Measurements from ENCODE around the gene UGT2B28.
"Not testable (repeated sequence)": the region's sequence is repeated elsewhere in the genome, so short reads cannot be mapped to it uniquely, and the experiment has no call there.

UGT2B28 gene
- total RNA-seq = 0 reads per million in 3 donors

GRCh38 chr4:69280081-69280480 is at the start of gene UGT2B28:
Gene UGT2B28 (plus strand): TSS chr4:69280475. CDS start chr4:69280501, 26 bp downstream.
- not testable (repeated sequence) for H3K36me3 ChIP-seq (ENCODE audit: control insufficient read depth, insufficient read depth, low read length); H3K27me3 ChIP-seq (replicated peaks; ENCODE audit: control insufficient read depth, insufficient read depth, low read length, poor library complexity, severe bottlenecking); H3K9me3 ChIP-seq (ENCODE audit: control insufficient read depth, low read length); H3K4me3 ChIP-seq (ENCODE audit: insufficient read depth, low read depth, low read length, poor library complexity, severe bottlenecking); DNase-seq; H3K27ac ChIP-seq (ENCODE audit: insufficient read depth, low read length, poor library complexity, severe bottlenecking); H3K4me1 ChIP-seq (ENCODE audit: control insufficient read depth, insufficient read depth, low read length, poor library complexity, severe bottlenecking)

- Histone ChIP-seq H3K27me3 (replicated peaks; ENCODE audit: control insufficient read depth, insufficient read depth, low read length, poor library complexity, severe bottlenecking) (no peaks in the 10 kb centered on the region), H3K9me3 (ENCODE audit: control insufficient read depth, low read length) (no peaks in the 10 kb centered on the region), H3K4me1 (ENCODE audit: control insufficient read depth, insufficient read depth, low read length, poor library complexity, severe bottlenecking) (no peaks in the 10 kb centered on the region), H3K36me3 (ENCODE audit: control insufficient read depth, insufficient read depth, low read length) (no peaks in the 10 kb centered on the region), H3K4me3 (ENCODE audit: insufficient read depth, low read depth, low read length, poor library complexity, severe bottlenecking) (no peak overlapping the region), H3K27ac (ENCODE audit: insufficient read depth, low read length, poor library complexity, severe bottlenecking) (no peak overlapping the region)
- DNase-seq = no peak
Observed at GRCh38 chr4:69239092-69239491, 41.2 kb upstream of the UGT2B28 start.

- no peaks in the 10 kb centered on the region for H3K9me3 ChIP-seq (ENCODE audit: control insufficient read depth, low read length)
- no peak for DNase-seq
- no peak overlapping the region for H3K27ac ChIP-seq (ENCODE audit: insufficient read depth, low read length, poor library complexity, severe bottlenecking)
- no peak overlapping the region for H3K4me3 ChIP-seq (ENCODE audit: insufficient read depth, low read depth, low read length, poor library complexity, severe bottlenecking)
- no peaks in the 10 kb centered on the region for H3K4me1 ChIP-seq (ENCODE audit: control insufficient read depth, insufficient read depth, low read length, poor library complexity, severe bottlenecking)
- H3K36me3 ChIP-seq (ENCODE audit: control insufficient read depth, insufficient read depth, low read length) = no peaks in the 10 kb centered on the region
- H3K27me3 ChIP-seq (replicated peaks; ENCODE audit: control insufficient read depth, insufficient read depth, low read length, poor library complexity, severe bottlenecking) = no peaks in the 10 kb centered on the region
Observed at GRCh38 chr4:69239557-69240168, 40.6 kb upstream of the UGT2B28 start.

- not testable (repeated sequence) for H3K4me1 ChIP-seq (ENCODE audit: control insufficient read depth, insufficient read depth, low read length, poor library complexity, severe bottlenecking); DNase-seq; H3K9me3 ChIP-seq (ENCODE audit: control insufficient read depth, low read length)
Observed at GRCh38 chr4:69240787-69241186, 39.5 kb upstream of the UGT2B28 start.

GRCh38 chr4:69241746-69242145 is 38.5 kb upstream of the UGT2B28 start:
- H3K4me3 ChIP-seq (ENCODE audit: insufficient read depth, low read depth, low read length, poor library complexity, severe bottlenecking); H3K4me1 ChIP-seq (ENCODE audit: control insufficient read depth, insufficient read depth, low read length, poor library complexity, severe bottlenecking); H3K27me3 ChIP-seq (replicated peaks; ENCODE audit: control insufficient read depth, insufficient read depth, low read length, poor library complexity, severe bottlenecking); H3K27ac ChIP-seq (ENCODE audit: insufficient read depth, low read length, poor library complexity, severe bottlenecking); DNase-seq; H3K9me3 ChIP-seq (ENCODE audit: control insufficient read depth, low read length); H3K36me3 ChIP-seq (ENCODE audit: control insufficient read depth, insufficient read depth, low read length): not testable (repeated sequence)

More at GRCh38 chr4:69240787-69241186, 39.5 kb upstream of the UGT2B28 start:
- H3K27me3 ChIP-seq (replicated peaks; ENCODE audit: control insufficient read depth, insufficient read depth, low read length, poor library complexity, severe bottlenecking); H3K36me3 ChIP-seq (ENCODE audit: control insufficient read depth, insufficient read depth, low read length); H3K4me3 ChIP-seq (ENCODE audit: insufficient read depth, low read depth, low read length, poor library complexity, severe bottlenecking); H3K27ac ChIP-seq (ENCODE audit: insufficient read depth, low read length, poor library complexity, severe bottlenecking): not testable (repeated sequence)

- not testable (repeated sequence) for H3K27me3 ChIP-seq (replicated peaks; ENCODE audit: control insufficient read depth, insufficient read depth, low read length, poor library complexity, severe bottlenecking); H3K27ac ChIP-seq (ENCODE audit: insufficient read depth, low read length, poor library complexity, severe bottlenecking); H3K9me3 ChIP-seq (ENCODE audit: control insufficient read depth, low read length); DNase-seq; H3K4me3 ChIP-seq (ENCODE audit: insufficient read depth, low read depth, low read length, poor library complexity, severe bottlenecking); H3K4me1 ChIP-seq (ENCODE audit: control insufficient read depth, insufficient read depth, low read length, poor library complexity, severe bottlenecking); H3K36me3 ChIP-seq (ENCODE audit: control insufficient read depth, insufficient read depth, low read length)
Observed at GRCh38 chr4:69242562-69243240, 37.6 kb upstream of the UGT2B28 start.

GRCh38 chr4:69250884-69251283 is 29.4 kb upstream of the UGT2B28 start:
- not testable (repeated sequence) for H3K9me3 ChIP-seq (ENCODE audit: control insufficient read depth, low read length); DNase-seq

GRCh38 chr4:69253147-69253772 is 27.0 kb upstream of the UGT2B28 start:
- H3K4me3 ChIP-seq (ENCODE audit: insufficient read depth, low read depth, low read length, poor library complexity, severe bottlenecking); DNase-seq; H3K9me3 ChIP-seq (ENCODE audit: control insufficient read depth, low read length); H3K36me3 ChIP-seq (ENCODE audit: control insufficient read depth, insufficient read depth, low read length); H3K27me3 ChIP-seq (replicated peaks; ENCODE audit: control insufficient read depth, insufficient read depth, low read length, poor library complexity, severe bottlenecking); H3K4me1 ChIP-seq (ENCODE audit: control insufficient read depth, insufficient read depth, low read length, poor library complexity, severe bottlenecking); H3K27ac ChIP-seq (ENCODE audit: insufficient read depth, low read length, poor library complexity, severe bottlenecking): not testable (repeated sequence)

More at GRCh38 chr4:69250884-69251283, 29.4 kb upstream of the UGT2B28 start:
- H3K4me3 ChIP-seq (ENCODE audit: insufficient read depth, low read depth, low read length, poor library complexity, severe bottlenecking); H3K4me1 ChIP-seq (ENCODE audit: control insufficient read depth, insufficient read depth, low read length, poor library complexity, severe bottlenecking); H3K27me3 ChIP-seq (replicated peaks; ENCODE audit: control insufficient read depth, insufficient read depth, low read length, poor library complexity, severe bottlenecking); H3K36me3 ChIP-seq (ENCODE audit: control insufficient read depth, insufficient read depth, low read length); H3K27ac ChIP-seq (ENCODE audit: insufficient read depth, low read length, poor library complexity, severe bottlenecking): not testable (repeated sequence)

- DNase-seq; H3K27me3 ChIP-seq (replicated peaks; ENCODE audit: control insufficient read depth, insufficient read depth, low read length, poor library complexity, severe bottlenecking); H3K4me3 ChIP-seq (ENCODE audit: insufficient read depth, low read depth, low read length, poor library complexity, severe bottlenecking); H3K36me3 ChIP-seq (ENCODE audit: control insufficient read depth, insufficient read depth, low read length); H3K27ac ChIP-seq (ENCODE audit: insufficient read depth, low read length, poor library complexity, severe bottlenecking); H3K4me1 ChIP-seq (ENCODE audit: control insufficient read depth, insufficient read depth, low read length, poor library complexity, severe bottlenecking); H3K9me3 ChIP-seq (ENCODE audit: control insufficient read depth, low read length): not testable (repeated sequence)
Observed at GRCh38 chr4:69268612-69269011, 11.7 kb upstream of the UGT2B28 start.

GRCh38 chr4:69296356-69296755 is 16.1 kb downstream of the UGT2B28 start:
- H3K4me3 ChIP-seq (ENCODE audit: insufficient read depth, low read depth, low read length, poor library complexity, severe bottlenecking); DNase-seq; H3K4me1 ChIP-seq (ENCODE audit: control insufficient read depth, insufficient read depth, low read length, poor library complexity, severe bottlenecking); H3K36me3 ChIP-seq (ENCODE audit: control insufficient read depth, insufficient read depth, low read length); H3K27me3 ChIP-seq (replicated peaks; ENCODE audit: control insufficient read depth, insufficient read depth, low read length, poor library complexity, severe bottlenecking); H3K27ac ChIP-seq (ENCODE audit: insufficient read depth, low read length, poor library complexity, severe bottlenecking); H3K9me3 ChIP-seq (ENCODE audit: control insufficient read depth, low read length): not testable (repeated sequence)
